Naive thymus-derived CD4-positive, alpha-beta T cell (primary cell): ENCODE measurements around the gene MYL12A. TPM values are rescaled to one million over a fixed set of nuclear protein-coding genes. Genes with fewer than 3 reads are reported as not detected.
A peak's percentile ranks its signal among the peaks of the same experiment; 100 is the strongest.

Source experiments
- ATAC-seq: fragments of 150-1000 bp; cut with Tn5 transposase; 2 replicates; pipeline ENCODE4 v1.10.0; 2021; ENCODE audit warnings: mild to moderate bottlenecking, moderate library complexity
- CTCF ChIA-PET: fragments of 350-600 bp; sonication (Branson Sonifier 250); formaldehyde crosslinking; loops from one replicate; lab custom pipeline; 2021; ENCODE audit warnings: antibody characterized with exemption; lab: Charles Lee
- POLR2A ChIA-PET: fragments of 350-600 bp; sonication (Branson Sonifier 250); formaldehyde crosslinking; loops from one replicate; lab custom pipeline; 2021; ENCODE audit warnings: antibody characterized with exemption, inconsistent platforms; lab: Charles Lee
- DNase-seq, 9 donors: peaks; one replicate each; pipeline versions ENCODE4 v3.0.0 to v3.0.0-alpha.2; 2020 to 2022; ENCODE audit warnings: mixed read lengths in 1 of 9
- H3K27ac ChIP-seq: one replicate; pipeline ENCODE4 v1.7.0; 2013; ENCODE audit warnings: mild to moderate bottlenecking, low read depth, low read length, moderate library complexity
- H3K27me3 ChIP-seq, 2 donors: one replicate each; pipeline ENCODE4 v1.7.0; 2013; ENCODE audit warnings: low read length in 2 of 2, mild to moderate bottlenecking in 2 of 2, moderate library complexity in 2 of 2; ENCODE audit not compliant: control insufficient read depth in 2 of 2, insufficient read depth in 2 of 2
- H3K36me3 ChIP-seq, 3 experiments: 1 replicate in 2 of 3; 2 replicates in 1 of 3; pipeline ENCODE4 v1.7.0; 2013; ENCODE audit warnings: low read length in 3 of 3, mild to moderate bottlenecking in 3 of 3, moderate library complexity in 1 of 3; ENCODE audit not compliant: insufficient read depth in 3 of 3, control insufficient read depth in 2 of 3
- H3K4me1 ChIP-seq, 2 donors: one replicate each; pipeline ENCODE4 v1.7.0; 2013; ENCODE audit warnings: low read length in 2 of 2, mild to moderate bottlenecking in 2 of 2, moderate library complexity in 1 of 2; ENCODE audit not compliant: control insufficient read depth in 2 of 2, insufficient read depth in 2 of 2
- H3K4me3 ChIP-seq: 2 replicates; pipeline ENCODE4 v1.7.0; 2013; ENCODE audit warnings: mild to moderate bottlenecking, low read length
- H3K9me3 ChIP-seq, 3 experiments: 1 replicate in 2 of 3; 2 replicates in 1 of 3; pipeline ENCODE4 v1.7.0; 2013; ENCODE audit warnings: low read length in 3 of 3; ENCODE audit not compliant: control insufficient read depth in 2 of 3
- H3K27ac Mint-ChIP-seq, 9 donors: one replicate each; pipeline ENCODE4 v1.8.0; 2020 to 2022; ENCODE audit warnings: mixed read lengths in 9 of 9, mild to moderate bottlenecking in 8 of 9, moderate library complexity in 5 of 9, inconsistent platforms in 2 of 9
- H3K27me3 Mint-ChIP-seq, 5 donors: one replicate each; pipeline ENCODE4 v1.8.0; 2021 to 2022; ENCODE audit warnings: mixed read lengths in 5 of 5, mild to moderate bottlenecking in 1 of 5
- H3K36me3 Mint-ChIP-seq, 5 donors: one replicate each; pipeline ENCODE4 v1.8.0; 2020 to 2022; ENCODE audit warnings: mixed read lengths in 5 of 5, mild to moderate bottlenecking in 3 of 5, inconsistent platforms in 1 of 5
- H3K4me1 Mint-ChIP-seq, 7 donors: one replicate each; pipeline ENCODE4 v1.8.0; 2020 to 2022; ENCODE audit warnings: mixed read lengths in 7 of 7, mild to moderate bottlenecking in 3 of 7, inconsistent platforms in 1 of 7
- H3K4me3 Mint-ChIP-seq, 10 donors: one replicate each; pipeline ENCODE4 v1.8.0; 2020 to 2022; ENCODE audit warnings: mild to moderate bottlenecking in 10 of 10, mixed read lengths in 10 of 10, moderate library complexity in 6 of 10, inconsistent platforms in 2 of 10
- H3K9me3 Mint-ChIP-seq, 11 donors: one replicate each; pipeline ENCODE4 v1.8.0; 2020 to 2022; ENCODE audit warnings: mixed read lengths in 11 of 11, mild to moderate bottlenecking in 4 of 11, inconsistent platforms in 1 of 11, moderate library complexity in 1 of 11
- intact Hi-C, 2 donors: fragments of 100-400 bp; cut with micrococcal nuclease; formaldehyde crosslinking; loops; one replicate each; pipeline ENCODE4 v1.15.1; 2023
- polyA plus RNA-seq, 2 donors: library from polyadenylated mRNA; unstranded; fragments of 300-500 nt; fragmentation: Illumina TruSeq; gene quantifications; one replicate each; pipeline ENCODE4 v1.2.3, GENCODE V29; 2021
- total RNA-seq, 6 experiments: library from RNA in 5 of 6; stranded (reverse) in 5 of 6; gene quantifications; 1 replicate in 5 of 6; 2 replicates in 1 of 6; pipeline ENCODE4 v1.2.3 and lab custom pipeline; 2021 to 2026

MYL12A gene
- total and polyA plus RNA-seq, 7 experiments from 2014 or later, result 331 to 2,608 (median 426) TPM

DNA sequence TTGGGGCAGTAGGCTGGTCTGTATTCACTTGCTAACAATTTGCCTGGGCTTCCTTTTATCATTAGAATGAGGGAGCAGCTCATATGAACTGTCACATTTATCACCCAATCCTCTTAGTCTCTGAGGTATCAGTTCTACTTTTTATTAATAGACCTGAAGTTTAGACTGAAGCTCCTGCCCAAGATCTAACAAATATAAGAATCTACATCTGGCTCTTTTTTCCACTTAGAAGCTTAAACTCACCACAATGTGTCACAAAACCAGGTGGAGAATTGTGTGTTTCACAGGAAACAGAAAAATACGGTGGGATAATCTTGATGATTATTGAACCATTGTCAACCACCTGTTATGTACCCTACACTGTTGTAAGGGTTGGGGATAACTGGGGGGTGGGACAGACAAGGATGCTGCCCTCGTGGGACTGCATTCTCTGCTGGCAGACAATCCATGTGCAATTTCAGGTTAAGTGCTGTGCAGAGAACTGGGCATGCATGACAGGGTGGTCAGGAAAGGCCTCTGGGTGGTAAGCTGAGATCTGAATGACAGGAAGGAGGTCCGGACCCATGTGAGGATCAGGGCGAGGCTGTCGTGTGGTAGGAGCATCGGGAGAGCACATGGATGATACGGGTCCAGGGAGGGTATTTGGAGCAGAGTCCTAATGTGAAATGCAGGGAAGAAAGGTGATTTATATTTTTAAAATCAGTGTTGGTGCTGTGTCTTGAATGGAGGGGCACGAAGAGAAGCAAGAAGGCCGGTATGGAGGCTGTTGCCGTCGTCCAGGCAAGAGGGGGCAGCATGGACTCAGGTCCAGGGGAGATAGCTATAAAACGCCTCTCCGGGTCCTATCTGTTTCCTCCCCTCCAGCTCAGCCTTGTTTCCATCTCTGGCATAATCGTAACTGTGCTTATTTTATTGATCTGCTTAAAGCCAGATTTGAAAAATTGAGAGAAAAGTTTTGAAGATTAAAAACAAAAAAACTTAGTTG is 31.9 kb downstream of the MYL12A start:
- CTCF ChIA-PET, result interaction anchor here (0.6 to 4.4 kb wide), 5 partner anchors 12 to 386 kb away, joined by 3 to 40 read pairs (median 4); no protein-coding TSS in a partner anchor
- H3K36me3 ChIP-seq, result peaks cover 19 to 35% (median 29%) of the 10 kb centered on the region in 3 experiments
- H3K4me1 ChIP-seq, result no peaks in the 10 kb centered on the region
- intact Hi-C loops, result loop anchor here in 1 of 2 donors (2.0 to 10.0 kb wide), 4 partner anchors 17 to 718 kb away; no protein-coding TSS in a partner anchor
- POLR2A ChIA-PET, result interaction anchor here (1.0 to 1.2 kb wide), 4 partner anchors 23 to 176 kb away, joined by 3 to 5 read pairs (median 4); no protein-coding TSS in a partner anchor
- Mint-ChIP-seq H3K27ac (peak overlapping the region in 8 of 9 donors; percentile 4 to 90 (median 50)), H3K4me1 (peaks cover 0 to 11% (median 4%) of the 10 kb centered on the region in 7 donors), H3K4me3 (peak overlapping the region in 1 of 10 donors; percentile 17), H3K36me3 (peaks cover 0 to 19% (median 12%) of the 10 kb centered on the region in 5 donors), H3K27me3 (no peaks in the 10 kb centered on the region), H3K9me3 (no peaks in the 10 kb centered on the region)
- no peak for DNase-seq
- H3K27ac ChIP-seq, result no peak overlapping the region
- ATAC-seq, result peak; percentile 33
- H3K9me3 ChIP-seq, result no peaks in the 10 kb centered on the region
- H3K4me3 ChIP-seq, result no peak overlapping the region
- no peaks in the 10 kb centered on the region for H3K27me3 ChIP-seq

DNA sequence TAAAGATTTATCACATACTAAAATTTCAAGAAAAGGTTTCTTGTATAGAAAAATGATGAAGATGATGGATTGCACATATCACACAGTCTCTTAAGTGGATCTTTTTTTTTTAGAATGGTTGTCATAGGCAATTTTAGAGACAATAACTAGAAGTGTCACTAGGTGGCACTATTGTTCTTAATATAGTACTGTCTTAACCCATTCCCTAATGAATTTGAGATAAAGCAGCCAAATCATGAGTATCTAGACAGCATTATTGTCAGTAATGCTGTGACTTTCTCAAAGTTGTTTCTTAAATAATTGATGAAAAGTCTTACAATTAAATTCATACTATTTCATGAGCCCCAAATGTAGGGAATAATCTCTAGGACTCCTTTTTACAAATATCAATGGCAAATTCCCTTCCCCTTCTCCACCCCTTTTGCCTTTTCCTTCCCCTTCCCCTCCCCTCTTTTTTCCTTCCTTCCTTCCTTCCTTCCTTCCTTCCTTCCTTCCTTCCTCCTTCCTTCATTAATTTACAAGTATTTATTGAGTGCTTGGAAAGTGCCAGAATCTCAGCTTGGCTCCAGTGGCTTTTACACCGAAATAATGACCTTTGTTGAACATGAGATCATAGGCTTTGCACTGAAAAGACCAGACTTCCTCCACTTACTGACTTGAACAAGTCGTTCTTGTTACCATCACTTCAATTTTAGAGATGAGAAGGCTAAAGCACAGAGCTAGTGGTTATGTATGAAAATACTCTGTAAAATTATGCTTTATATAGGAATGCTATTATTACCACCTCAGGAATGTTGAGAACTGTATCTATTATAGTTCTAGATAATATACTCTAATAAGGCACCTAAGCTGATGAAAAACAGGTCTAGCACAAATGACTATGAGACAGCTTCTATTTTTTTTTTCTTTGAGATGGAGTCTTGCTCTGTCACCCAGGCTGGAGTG is 34.1 kb downstream of the MYL12A start:
- Mint-ChIP-seq H3K27me3 (no peaks in the 10 kb centered on the region), H3K4me3 (no peak overlapping the region), H3K9me3 (peaks cover 0 to 7% (median 0%) of the 10 kb centered on the region in 11 donors), H3K4me1 (peaks cover 0 to 8% (median 0%) of the 10 kb centered on the region in 7 donors), H3K27ac (no peak overlapping the region), H3K36me3 (peaks cover 0 to 10% (median 6%) of the 10 kb centered on the region in 5 donors)
- intact Hi-C loops, result loop anchor here (1.0 to 10.0 kb wide), 11 partner anchors 15 to 716 kb away; no protein-coding TSS in a partner anchor
- H3K36me3 ChIP-seq, result peaks cover 7 to 13% (median 8%) of the 10 kb centered on the region in 3 experiments
- H3K4me3 ChIP-seq, result no peak overlapping the region
- no peak overlapping the region for H3K27ac ChIP-seq
- ATAC-seq (peak; percentile 93), DNase-seq (peak in 7 of 9 donors; percentile 51 to 77 (median 68))
- no peaks in the 10 kb centered on the region for H3K4me1 ChIP-seq
- H3K9me3 ChIP-seq, result no peaks in the 10 kb centered on the region
- CTCF ChIA-PET, result interaction anchor here (0.7 to 4.8 kb wide), 12 partner anchors 10 to 747 kb away, joined by 3 to 84 read pairs (median 4); no protein-coding TSS in a partner anchor
- H3K27me3 ChIP-seq, result no peaks in the 10 kb centered on the region
- POLR2A ChIA-PET, result interaction anchor here (0.6 to 1.6 kb wide), 10 partner anchors 13 to 392 kb away, joined by 3 to 7 read pairs (median 4); no protein-coding TSS in a partner anchor

GRCh38 chr18:3283253-3283863 is 35.8 kb downstream of the MYL12A start:
- H3K27ac Mint-ChIP-seq, result no peak overlapping the region
- no peak overlapping the region for H3K4me3 ChIP-seq
- H3K4me3 Mint-ChIP-seq, result no peak overlapping the region
- H3K36me3 ChIP-seq, result peaks cover 0 to 2% (median 0%) of the 10 kb centered on the region in 3 experiments
- DNase-seq (no peak), ATAC-seq (no peak)
- H3K4me1 ChIP-seq, result no peaks in the 10 kb centered on the region
- H3K27ac ChIP-seq, result no peak overlapping the region
- H3K9me3 Mint-ChIP-seq, result peaks cover 0 to 10% (median 0%) of the 10 kb centered on the region in 11 donors
- intact Hi-C loops, result loop anchor here in 1 of 2 donors (5.0 to 10.0 kb wide), 3 partner anchors 39 to 714 kb away; no protein-coding TSS in a partner anchor
- ChIA-PET CTCF (interaction anchor here (0.6 to 4.8 kb wide), 8 partner anchors 171 to 383 kb away, joined by 3 to 84 read pairs (median 4); no protein-coding TSS in a partner anchor), POLR2A (no interaction called here)
- peaks cover 0 to 6% (median 0%) of the 10 kb centered on the region in 7 donors for H3K4me1 Mint-ChIP-seq
- peaks cover 0 to 7% (median 0%) of the 10 kb centered on the region in 5 donors for H3K27me3 Mint-ChIP-seq
- H3K36me3 Mint-ChIP-seq, result no peaks in the 10 kb centered on the region
- no peaks in the 10 kb centered on the region for H3K27me3 ChIP-seq
- no peaks in the 10 kb centered on the region for H3K9me3 ChIP-seq

DNA sequence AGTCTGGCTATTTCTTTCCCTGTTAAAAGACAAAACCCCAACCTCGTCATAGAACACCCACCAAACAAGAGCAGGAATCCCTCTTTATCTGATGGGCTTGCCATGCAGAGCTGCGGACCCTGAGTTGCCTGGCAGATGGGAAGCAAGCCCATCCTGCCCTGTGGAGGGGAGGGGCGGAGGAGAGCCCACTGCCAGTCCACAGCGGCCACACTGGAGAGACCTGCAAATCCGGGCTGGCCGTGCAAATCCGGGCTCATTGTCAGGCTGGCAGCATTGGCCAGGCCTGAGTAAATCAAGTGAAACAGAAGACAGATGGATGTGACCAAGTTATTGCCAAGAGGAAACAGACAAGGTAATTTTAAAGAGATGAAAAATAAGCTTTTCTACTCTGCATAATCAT is 36.3 kb downstream of the MYL12A start:
- DNase-seq (no peak), ATAC-seq (no peak)
- ChIA-PET CTCF (interaction anchor here (0.6 to 4.8 kb wide), 3 partner anchors 25 to 382 kb away, joined by 3 to 84 read pairs (median 3); no protein-coding TSS in a partner anchor), POLR2A (interaction anchor here (2.2 kb wide), 1 partner anchor 165 kb away, joined by 6 read pairs; no protein-coding TSS in a partner anchor)
- H3K4me1 ChIP-seq, result no peaks in the 10 kb centered on the region
- no peaks in the 10 kb centered on the region for H3K36me3 Mint-ChIP-seq
- H3K4me3 Mint-ChIP-seq, result no peak overlapping the region
- peaks cover 0 to 7% (median 0%) of the 10 kb centered on the region in 5 donors for H3K27me3 Mint-ChIP-seq
- H3K36me3 ChIP-seq, result no peaks in the 10 kb centered on the region
- H3K27me3 ChIP-seq, result no peaks in the 10 kb centered on the region
- peaks cover 0 to 6% (median 0%) of the 10 kb centered on the region in 7 donors for H3K4me1 Mint-ChIP-seq
- no peak overlapping the region for H3K27ac ChIP-seq
- H3K4me3 ChIP-seq, result no peak overlapping the region
- intact Hi-C loops, result loop anchor here in 1 of 2 donors (5.0 to 10.0 kb wide), 3 partner anchors 38 to 713 kb away; no protein-coding TSS in a partner anchor
- H3K9me3 ChIP-seq, result no peaks in the 10 kb centered on the region
- H3K27ac Mint-ChIP-seq, result no peak overlapping the region
- H3K9me3 Mint-ChIP-seq, result peaks cover 0 to 10% (median under 1%) of the 10 kb centered on the region in 11 donors

DNA sequence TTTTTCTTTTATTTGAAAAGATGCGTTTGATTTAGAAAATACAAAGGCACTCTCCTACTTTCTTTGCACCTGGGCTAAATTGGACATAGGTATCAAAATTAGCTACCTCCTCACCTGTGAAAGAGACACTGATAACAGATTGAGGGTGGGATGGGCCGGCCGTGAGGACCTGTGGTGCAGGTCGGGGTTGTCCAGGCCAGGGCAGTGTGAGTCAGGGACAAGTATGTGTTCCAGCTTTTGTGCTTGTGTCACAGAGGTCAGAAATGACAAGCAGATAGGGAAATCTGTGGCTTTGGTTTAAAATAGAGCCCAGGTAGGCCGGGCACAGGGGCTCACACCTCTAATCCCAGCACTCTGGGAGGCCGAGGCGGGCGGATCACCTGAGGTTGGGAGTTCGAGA is 36.9 kb downstream of the MYL12A start:
- intact Hi-C loops, result loop anchor here in 1 of 2 donors (5.0 to 10.0 kb wide), 3 partner anchors 38 to 713 kb away; no protein-coding TSS in a partner anchor
- no peaks in the 10 kb centered on the region for H3K36me3 ChIP-seq
- Mint-ChIP-seq H3K27me3 (peaks cover 0 to 9% (median 0%) of the 10 kb centered on the region in 5 donors), H3K27ac (no peak overlapping the region), H3K4me1 (peaks cover 0 to 4% (median 0%) of the 10 kb centered on the region in 7 donors), H3K4me3 (no peak overlapping the region), H3K36me3 (no peaks in the 10 kb centered on the region), H3K9me3 (peaks cover 0 to 12% (median 4%) of the 10 kb centered on the region in 11 donors)
- H3K4me3 ChIP-seq, result no peak overlapping the region
- no peaks in the 10 kb centered on the region for H3K4me1 ChIP-seq
- no peaks in the 10 kb centered on the region for H3K27me3 ChIP-seq
- ChIA-PET POLR2A (interaction anchor here (2.2 kb wide), 1 partner anchor 165 kb away, joined by 6 read pairs; no protein-coding TSS in a partner anchor), CTCF (interaction anchor here (0.6 to 4.8 kb wide), 4 partner anchors 24 to 382 kb away, joined by 3 to 84 read pairs (median 3); no protein-coding TSS in a partner anchor)
- H3K9me3 ChIP-seq, result no peaks in the 10 kb centered on the region
- H3K27ac ChIP-seq, result no peak overlapping the region
- no peak for ATAC-seq
- DNase-seq, result no peak
